Stimulated activated CD8-positive, alpha-beta memory T cell treated with anti-CD3 and anti-CD28 coated beads, Interleukin-7, amount 100 ng/mL, for 48 hours (primary cell): ENCODE data around the gene RFTN1.

Source experiments
- DNase-seq, 2 donors: peaks; one replicate each; pipeline ENCODE4 v3.0.0-alpha.2; 2020; ENCODE audit warnings: low read depth in 1 of 2; ENCODE audit errors: extremely low read depth in 1 of 2

Gene RFTN1

GRCh38 chr3:16529264-16529663 lies 15.8 kb upstream of the RFTN1 start:
- no peak for DNase-seq

DNA sequence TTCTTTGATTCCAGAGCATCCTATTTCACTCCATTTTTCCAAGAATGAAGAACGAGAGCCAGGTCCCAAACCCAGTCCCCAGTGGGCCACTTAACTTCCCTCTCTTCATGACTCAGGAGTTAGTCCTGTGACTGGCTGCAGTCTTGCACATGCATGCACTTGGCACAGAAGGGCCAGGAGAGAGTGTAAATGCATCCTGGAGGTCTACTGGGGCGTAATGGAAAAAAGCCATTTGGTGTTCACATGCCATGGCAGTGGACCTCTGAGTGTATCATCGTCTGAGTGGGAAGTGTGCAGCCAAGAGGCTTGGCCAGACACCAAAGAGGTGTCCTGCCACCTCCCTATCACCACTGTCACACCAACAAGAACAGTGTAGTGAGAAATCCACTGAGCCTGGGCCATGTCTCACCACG lies 15.1 kb upstream of the RFTN1 start:
- DNase-seq: no peak

GRCh38 chr3:16528106-16528505 lies 14.6 kb upstream of the RFTN1 start:
- no peak for DNase-seq

DNA sequence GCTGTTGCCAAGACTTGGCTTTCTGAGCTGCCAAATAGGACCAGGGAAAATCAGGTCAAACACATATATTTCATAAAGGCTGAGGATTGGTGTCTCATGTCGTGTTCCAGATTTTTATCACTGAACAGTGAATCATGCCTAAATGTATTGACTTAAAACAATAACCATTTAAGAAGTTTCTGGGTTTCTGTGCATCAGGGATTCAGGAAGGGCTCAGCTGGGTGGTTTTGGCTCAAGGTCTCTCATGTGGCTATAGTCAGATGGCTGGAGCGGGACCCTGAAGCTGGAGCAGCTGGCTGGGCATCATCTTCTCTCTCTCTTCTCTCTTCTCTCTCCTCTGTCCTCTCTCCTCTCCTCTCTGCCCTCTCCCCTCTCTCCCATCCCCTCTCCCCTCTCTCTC lies 10.7 kb upstream of the RFTN1 start:
- no peak for DNase-seq

- DNase-seq: no peak
Measured at GRCh38 chr3:16523778-16524177, 10.3 kb upstream of the RFTN1 start.

- DNase-seq: no peak
Measured at GRCh38 chr3:16522834-16523233, 9.3 kb upstream of the RFTN1 start.

DNA sequence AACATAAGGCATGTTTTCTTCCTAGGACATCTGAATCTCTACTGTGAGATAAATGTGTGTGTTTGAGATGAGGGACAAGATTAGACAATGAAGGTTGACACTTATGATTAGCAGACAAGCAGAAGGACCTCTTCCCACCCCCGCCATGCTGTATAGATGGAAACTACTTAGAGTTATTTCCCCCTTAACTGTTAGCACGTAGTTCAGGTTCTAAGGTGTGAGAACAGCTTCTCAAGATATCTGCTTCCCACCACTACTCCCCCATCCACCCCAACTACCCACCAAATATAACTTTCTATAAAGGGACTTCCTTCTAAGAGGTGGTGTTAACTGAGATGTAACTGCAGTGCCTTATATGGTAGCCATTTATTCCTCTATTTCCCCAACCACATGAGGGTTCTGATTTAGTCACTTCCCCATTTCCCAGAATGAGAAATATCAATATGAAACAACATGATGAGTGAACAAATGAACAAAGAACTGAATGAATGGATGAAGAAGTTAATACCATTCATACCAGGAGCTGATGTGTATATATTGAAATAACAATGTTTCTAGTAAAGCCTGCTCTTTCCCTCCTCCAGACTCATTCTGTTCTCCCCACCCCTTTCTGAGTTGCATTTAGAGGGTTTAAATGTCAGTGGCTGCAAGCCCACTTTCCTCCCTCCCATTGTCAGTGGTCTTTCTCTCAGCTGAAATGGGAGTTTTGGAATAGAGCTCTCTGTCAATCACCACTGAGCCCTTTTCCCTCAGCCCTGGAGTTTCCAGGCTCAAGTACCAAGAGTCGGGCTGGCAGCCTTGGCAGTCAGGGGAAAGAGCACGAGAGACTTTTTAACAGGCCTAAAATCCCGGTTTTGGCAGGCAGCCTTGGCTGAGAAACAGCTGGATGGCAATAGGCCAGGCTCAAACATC lies 7.7 kb upstream of the RFTN1 start:
- no peak for DNase-seq

- DNase-seq: no peak
Measured at GRCh38 chr3:16520241-16520969, 6.9 kb upstream of the RFTN1 start.

DNA sequence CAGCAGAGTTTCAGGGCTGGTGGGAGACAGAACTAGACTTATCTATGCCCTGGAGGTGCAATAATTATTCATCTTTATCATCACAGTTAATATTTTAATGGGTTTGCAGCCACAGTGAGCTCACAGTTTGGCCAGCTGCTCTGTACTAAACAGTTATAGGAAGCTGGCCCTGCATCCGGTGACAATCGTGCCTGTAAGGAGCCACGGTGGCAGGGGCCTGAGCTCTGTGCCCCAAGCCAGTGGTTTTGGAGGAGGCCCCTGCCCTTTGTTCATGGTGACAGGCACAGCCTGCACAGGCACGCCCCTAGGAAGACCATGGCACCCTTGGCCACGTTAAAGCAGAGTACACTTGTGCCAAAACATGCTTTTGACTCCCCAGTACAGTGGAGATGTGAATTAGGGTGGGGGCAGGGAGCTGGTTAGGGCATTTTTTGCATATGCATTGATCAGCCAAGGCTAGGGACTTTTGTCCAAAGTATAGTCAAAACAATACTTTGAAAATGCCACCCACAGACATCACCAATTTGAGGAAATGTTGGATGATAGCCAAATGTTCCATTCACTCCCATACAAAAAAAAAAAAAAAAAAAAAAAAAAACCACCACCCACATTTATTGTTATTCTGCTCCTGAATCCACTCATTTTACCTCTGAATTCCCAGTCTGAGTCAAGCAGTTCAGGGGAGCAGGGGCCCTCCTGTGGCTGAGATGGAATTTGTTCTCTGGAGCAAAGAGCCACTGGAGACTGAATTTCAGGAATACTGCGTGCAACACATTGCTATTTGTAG lies 3.4 kb upstream of the RFTN1 start:
- no peak for DNase-seq

DNA sequence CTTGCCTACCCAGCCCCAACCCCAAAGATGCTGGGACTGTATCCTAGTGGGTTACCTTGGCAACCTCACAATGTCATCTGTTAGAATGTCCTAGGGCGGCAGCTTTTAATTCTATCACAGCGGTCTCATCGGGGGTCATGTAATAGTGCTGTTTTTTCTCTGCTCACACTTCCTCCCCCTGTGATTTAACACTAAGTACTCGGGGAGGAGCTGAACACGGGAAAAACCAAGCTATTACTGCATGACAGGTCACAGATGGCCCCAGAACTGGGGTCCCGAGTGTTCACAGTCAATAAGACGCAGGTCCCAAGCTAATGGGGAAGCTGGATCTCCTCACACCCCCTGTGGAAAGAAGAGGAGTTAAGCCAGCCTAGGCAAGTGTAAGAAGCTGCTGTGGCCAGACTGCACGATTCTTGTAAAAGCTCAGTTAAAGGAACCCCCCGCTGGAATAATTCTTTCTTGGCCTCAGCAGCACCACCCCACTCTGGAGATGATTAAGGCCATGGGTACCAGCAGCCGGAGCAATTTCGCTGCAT lies 2.5 kb upstream of the RFTN1 start:
- no peak for DNase-seq

- DNase-seq: no peak
Measured at GRCh38 chr3:16514755-16515353, 1.4 kb upstream of the RFTN1 start.

DNA sequence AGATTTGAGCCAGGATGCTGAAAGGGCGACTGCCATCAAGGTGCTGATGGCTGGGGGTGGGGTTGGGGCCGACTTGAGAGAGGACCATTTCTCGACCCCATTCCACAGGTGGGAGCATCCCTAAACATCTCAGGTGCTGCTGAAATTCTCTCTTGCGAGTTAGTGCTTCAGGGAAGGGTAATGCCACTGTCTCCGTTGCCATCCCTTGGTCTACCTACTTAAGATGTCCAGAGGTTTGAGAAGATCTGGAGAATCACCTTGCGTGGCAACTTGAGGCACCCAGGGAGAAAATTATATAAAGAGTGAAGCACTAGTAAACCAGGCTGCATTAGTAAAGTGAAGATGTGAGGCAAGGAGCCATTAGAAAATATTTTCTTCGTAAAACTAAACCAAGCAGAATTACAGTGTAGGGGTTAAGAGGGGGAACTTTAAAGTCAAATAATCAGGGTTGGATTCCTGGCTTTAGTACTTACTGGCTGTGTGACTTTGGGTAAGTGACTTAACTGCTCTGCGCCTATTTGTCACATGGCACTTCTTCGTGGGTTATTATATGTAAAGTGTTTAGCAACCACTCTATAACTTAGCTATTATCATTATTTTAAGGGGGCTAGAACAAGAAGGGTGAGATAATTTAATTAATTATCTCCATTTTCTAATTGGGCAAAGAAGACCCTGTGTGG lies 662 bp upstream of the RFTN1 start:
- DNase-seq: no peak

GRCh38 chr3:16512435-16513140 lies 911 bp downstream of the RFTN1 start:
- peak; percentile 34 to 48 for DNase-seq

GRCh38 chr3:16511681-16512434 lies 1.6 kb downstream of the RFTN1 start:
- peak; percentile 61 to 83 for DNase-seq

DNA sequence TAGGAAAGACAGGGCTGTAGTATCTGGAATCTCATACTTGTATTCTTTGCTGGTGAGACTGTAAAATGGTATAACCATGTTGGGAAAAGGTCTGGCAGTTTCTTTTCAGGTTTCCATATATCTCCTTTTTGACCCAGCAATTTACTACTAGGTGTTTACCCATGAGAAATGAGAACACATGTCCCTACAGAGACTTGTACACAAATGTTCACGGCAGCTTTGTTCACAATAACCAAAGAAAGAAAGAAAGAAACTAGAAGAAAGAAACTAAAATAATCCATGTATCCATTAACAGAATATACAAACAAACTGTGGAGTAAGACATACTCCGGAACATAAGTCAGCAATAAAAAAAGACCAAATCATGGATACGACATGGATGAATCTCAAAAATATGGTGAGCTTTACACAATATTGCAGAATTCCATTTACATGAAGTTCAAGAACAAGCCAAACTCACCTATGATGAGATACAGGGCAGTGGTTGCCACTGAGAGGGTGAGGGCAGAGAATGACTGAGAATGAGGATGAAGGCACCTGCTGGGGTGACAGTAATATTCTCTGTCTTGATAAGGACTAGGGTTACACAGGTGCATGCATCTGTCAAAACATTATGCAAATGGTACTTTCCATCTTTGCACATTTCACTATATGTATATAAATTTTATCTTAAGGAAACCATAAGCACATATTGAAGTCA lies 2.7 kb downstream of the RFTN1 start:
- no peak for DNase-seq

DNA sequence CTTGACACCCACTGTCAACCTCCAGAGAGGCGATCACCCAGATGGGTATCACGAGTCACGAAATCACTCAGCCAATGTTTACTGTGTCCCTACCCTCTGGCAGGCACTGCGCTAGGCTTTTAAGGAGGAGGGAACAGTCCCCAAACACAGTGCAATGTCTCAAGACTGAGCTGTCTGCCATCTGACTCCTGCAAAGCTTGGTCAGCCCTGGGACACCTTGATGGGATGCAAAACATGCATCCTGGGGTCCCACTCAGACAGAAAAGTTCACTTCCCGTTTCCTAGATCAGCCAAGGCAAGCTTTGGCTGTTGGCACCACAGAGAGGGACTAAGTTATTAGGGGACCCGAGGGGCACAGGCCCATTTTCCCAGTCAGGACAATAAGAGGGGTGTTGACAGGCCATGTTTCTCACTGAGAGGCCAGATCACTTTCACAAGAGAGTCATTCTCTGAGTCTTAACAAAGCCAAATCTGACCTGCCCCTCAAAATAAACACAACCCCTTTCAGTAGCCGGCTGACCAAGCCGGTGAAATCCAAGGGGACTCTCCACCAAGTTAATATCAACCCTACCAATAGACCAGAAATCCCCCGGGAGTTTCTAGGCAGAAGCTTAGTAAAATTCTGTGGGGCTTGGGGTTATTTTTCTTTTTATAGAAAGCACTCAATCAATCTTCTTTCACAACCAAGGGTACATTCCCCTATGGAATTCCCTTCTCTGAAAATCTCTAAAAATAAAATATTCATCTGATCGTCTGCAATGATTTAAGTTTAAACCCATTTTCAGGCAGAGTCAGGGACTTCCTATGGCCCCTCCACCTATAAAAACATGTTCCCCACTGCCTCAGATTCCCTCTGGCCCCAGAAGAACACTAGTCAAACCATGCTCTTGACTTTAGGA lies 3.5 kb downstream of the RFTN1 start:
- DNase-seq: peak in 1 of 2 donors; percentile 41

GRCh38 chr3:16508591-16508995 lies 4.9 kb downstream of the RFTN1 start:
- no peak for DNase-seq
